Stimulated activated CD8-positive, alpha-beta memory T cell treated with anti-CD3 and anti-CD28 coated beads, Interleukin-7, amount 100 ng/mL, for 24 hours (primary cell): Measurements from ENCODE around the gene ZBTB44.
"Not testable (repeated sequence)": the region's sequence is repeated elsewhere in the genome, so short reads cannot be mapped to it uniquely, and the experiment has no call there.

ENCODE experiments used
- DNase-seq: peaks from one replicate; pipeline ENCODE4 v3.0.0-alpha.2; 2020; ENCODE audit warnings: low read depth

The ZBTB44 gene

DNA sequence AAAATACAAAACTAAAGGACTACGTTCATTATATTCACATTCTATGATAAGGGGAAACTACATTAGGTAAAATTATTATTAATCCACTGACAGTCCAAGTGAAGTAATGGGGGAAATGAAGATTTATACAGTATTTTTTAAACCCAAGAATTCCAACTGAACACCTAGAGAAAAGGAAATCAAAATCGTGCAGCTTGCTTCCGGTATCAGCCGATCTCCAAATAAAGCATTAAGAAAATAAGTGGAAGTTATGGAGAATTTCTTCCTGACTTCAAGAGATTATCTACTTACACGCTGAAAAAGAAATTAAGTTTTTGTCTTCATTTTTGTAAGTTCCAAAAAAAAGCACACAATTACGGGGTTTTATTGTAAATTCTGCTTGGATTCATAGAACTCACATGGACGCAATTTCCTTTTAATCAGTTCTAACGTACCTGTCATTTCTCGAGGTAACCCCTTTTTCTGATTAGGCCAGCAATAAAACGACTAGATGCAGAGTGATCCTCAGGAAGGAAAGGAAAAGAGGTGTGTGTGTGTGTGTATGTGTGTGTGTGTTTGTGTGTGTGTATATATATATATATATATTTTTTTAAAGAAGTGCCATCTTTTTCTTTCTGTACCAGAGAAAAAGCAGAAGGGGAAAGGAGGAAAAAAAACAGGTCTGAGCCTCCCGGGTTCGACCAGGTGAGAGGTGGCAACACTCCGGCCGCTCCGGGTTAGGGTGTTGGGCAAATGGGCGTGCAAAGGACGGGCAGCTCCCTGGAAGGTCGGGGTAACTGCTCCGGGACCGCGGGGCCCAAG is 1.1 kb downstream of the ZBTB44 start:
- DNase-seq = no peak

DNA sequence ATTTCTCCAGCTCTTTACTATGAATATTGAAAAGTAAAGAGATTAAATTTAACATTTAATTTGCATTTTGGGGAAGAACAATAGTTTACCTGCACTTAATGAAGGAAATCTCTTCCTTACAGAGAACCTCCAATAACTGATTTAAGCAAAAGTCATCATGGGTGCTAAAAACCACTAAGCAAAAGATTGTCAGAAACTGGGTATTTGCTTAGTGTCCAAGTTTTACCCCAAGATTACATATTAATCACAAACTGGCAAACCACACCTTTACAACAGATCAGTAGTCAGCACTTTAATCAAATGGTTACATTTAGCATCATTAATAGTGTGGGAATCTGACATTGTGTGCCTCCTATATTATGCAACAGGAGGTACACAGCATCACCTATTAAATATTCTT is 2.7 kb downstream of the ZBTB44 start:
- DNase-seq = no peak

DNA sequence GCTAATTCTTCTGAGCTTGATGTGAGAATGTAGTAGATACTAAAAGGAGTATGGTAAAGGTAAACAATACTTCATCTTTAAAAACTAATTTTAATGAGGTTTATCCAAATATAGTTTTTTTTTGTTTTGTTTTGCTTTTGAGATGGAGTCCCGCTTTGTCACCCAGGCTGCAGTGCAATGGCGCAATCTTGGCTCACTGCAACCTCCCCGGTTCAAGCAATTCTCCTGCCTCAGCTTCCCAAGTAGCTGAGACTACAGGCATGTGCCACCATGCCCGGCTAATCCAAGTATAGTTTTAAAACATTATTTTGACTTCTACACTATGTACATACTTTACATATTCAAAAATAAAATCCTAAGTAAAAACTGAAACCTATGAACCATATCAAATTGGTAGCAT is 4.1 kb downstream of the ZBTB44 start:
- no peak for DNase-seq

DNA sequence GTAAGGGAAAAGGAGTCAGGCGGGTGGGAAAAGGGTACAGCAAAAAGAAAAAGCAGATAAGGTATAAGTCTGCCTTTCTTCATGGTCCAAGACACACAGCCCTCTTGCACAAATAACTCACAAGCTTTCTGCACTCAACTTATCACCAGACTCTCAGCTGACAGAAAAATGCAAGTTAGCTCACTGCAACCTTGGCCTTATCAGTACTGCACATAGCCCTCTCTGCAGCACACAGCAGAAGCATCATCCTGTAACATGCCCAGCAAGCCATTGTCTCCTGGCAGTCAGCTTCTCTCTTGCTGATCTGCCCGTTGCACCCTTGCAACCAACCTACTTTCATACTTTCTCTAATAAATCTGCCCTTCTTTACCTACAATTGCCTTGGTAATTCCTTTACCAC is 5.8 kb downstream of the ZBTB44 start:
- DNase-seq = no peak

DNA sequence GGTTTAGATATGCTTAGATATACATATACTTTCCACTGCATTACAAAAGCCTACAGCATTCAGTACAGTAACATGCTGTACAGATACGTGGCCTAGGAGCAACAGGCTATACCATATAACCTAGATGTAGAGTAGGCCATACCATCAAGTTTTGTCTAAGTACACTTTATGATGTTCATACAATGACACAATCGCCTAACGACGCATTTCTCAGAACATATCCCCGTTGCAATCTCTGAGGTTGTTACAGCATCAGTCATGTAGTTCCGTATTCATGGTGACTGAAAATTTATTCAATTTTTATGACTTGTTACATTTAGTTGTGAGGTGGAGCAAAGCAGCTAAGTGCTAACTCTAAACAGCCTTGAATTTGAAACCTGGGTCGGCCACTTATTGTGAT is 6.7 kb downstream of the ZBTB44 start:
- DNase-seq = no peak

DNA sequence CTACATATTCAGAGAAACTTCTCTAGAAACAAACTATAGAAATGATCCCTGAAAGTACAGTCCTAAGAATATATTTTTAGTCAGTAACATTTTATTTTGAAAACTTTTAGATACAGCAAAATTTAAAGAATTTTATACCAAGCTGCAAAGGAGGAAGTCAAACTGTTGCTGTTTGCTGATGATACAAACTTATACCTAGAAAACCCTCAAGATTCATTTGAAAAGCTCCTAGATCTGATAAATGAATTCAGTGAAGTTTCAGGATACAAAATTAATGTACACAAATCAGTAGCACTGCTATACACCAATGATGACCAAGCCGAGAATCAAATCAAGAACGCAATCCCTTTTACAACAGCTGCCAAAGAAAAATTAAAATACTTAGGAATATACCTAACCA is 10.1 kb downstream of the ZBTB44 start:
- DNase-seq = no peak

DNA sequence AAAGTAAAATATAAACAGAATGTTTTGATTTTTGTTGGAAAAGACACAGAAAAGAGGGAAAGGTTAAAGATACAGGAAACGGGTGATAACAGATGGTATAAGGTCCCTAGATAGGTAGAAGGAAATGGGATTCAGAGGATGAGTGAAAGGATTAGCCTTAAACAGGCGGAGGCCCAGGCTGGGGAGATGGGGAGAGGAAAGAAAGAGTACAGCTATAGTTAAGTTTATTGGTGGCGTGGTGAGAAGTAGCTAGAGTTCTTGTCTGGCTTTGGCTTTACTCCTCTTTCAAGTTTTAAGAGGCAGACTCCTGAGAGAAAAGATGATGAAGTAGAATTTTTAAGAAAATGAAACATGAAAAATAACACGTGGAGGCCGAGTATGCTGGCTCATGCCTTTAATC is 13.7 kb downstream of the ZBTB44 start:
- no peak for DNase-seq

DNA sequence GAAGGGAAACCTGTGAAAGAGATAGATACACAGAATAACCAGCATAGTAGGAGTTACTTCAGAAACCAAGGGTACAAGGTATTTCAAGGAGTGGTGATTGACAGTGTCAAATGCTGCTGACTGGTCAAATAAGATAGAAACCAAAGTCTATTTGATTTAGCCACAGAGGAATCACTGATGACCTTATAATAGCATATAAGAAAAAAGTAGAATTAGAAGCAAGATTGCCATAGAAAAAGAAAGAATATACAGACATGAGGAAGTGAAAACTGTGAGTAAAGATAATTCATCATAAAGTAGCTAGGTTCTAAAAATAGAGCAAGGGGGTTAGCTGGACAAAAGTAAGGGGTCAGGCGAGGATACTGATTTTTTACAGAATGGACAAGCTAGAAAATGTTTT is 14.2 kb downstream of the ZBTB44 start:
- DNase-seq = no peak

DNA sequence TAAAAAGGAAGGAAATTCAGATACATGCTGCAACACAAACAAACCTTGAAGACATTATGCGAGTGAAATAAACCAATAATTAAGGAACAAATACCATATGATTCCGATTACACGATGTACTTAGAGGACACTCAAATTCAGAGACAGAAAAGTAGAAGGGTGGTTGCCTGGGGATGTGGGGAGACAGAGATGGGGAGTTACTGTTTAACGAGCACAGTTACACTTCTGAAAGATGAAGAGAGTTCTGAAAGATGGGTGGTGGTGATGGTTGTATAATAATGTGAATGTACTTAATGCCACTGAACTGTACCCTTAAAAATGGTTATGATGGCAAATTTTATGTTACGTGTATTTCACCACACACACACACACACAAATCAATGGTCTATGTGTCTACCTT is 14.7 kb downstream of the ZBTB44 start:
- DNase-seq = no peak

DNA sequence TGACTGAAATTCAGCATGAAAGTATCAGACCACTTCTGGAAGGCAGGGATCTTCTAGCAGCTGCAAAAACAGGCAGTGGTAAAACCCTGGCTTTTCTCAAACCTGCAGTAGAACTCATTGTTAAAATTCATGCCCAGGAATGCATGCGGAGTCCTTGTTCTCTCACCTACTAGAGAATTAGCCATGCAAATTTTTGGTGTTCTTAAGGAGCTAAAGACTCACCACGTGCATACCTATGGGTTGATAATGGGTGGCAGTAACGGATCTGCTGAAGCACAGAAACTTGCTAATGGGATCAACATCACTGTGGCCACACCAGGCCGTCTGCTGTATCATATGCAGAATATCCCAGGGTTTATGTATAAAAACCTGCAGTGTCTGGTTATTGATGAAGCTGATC is 19.1 kb downstream of the ZBTB44 start:
- DNase-seq = no peak

DNA sequence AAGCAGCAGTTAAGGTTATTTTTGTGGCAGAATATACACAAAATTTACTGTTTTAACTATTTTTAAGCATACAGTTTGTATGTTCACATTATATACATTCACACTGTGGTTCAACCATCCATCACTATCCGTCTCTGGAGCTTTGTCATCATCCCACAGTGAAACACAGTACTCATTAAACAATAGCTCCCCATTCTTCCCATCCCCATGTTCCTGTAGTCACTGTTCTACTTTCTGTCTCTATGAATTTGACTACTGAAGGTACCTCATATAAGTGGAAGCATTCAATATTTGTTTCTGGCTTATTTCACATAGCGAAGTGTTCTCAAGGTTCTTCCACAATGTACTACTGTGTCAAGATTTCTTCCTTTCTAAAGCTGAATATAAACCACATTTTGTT is 32.6 kb downstream of the ZBTB44 start:
- no peak for DNase-seq

DNA sequence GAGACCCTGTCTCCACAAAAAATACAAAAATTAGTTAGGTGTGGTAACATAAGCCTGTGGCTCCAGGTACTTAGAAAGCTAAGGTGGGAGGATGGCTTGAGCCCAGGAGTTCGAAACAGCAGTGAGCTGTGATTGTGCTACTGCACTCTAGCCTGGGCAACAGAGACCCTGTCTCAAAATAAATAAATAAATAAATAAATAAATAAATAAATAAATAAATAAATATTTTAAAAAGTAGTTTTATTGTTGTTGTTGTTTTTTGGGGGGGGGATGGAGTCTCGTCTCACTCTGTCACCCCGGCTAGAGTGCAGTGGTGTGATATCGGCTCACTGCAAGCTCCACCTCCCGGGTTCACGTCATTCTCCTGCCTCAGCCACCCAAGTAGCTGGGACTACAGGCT is 33.4 kb downstream of the ZBTB44 start:
- not testable (repeated sequence) for DNase-seq

DNA sequence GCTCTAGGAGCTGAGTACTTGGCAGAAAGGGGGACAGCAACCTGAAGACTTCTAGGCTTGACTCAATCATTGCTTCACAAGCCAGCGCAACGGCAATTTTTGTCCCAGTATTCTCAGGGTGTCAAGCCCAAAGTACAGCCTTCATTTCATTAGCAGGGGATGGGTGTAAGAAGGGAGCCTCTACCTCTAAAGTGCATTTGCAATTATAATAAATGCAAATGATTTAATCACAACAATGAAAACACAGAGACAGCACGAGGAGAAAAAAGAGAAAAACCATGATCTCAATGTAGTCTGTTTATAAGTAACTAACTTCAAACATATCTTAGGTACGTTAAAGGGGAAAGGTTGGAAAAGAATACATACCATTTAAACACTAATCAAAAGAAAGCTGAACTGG is 34.7 kb downstream of the ZBTB44 start:
- no peak for DNase-seq

DNA sequence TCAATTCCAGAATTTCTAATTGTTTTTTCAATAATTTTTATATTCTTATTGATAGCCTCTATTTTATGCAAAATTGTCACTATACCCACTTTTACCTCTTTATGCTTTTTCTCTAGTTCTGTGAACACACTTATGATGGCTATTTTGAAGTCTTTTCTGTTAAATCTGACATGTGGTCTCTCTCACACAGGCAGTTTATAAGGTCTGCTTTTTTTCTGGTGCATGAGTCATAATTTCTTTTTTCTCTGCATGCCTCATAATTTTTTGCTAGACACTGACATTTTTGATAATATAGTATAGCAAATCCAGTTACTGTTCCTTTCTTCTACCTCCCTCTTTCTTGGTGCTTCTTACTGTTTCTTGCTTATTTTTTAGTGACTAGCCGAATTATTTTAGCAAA is 36.0 kb downstream of the ZBTB44 start:
- DNase-seq = no peak

DNA sequence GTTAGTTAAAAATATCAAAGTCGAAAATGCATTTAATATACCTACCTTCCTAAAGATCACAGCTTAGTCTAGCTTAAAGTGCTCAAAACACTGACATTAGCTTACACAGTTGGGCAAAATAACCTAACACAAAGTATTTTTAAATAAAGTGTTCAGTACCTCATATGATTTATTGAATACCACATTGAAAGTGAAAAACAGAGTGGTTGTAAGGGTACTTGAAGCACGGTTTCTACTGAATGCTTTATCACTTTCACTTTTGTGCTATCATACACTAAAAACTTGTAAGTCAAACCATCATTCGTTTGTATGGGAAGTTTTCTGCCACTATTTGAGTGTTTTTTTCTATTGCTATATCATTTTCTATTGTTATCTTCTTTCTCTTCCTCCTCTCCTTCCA is 36.6 kb downstream of the ZBTB44 start:
- DNase-seq = no peak

DNA sequence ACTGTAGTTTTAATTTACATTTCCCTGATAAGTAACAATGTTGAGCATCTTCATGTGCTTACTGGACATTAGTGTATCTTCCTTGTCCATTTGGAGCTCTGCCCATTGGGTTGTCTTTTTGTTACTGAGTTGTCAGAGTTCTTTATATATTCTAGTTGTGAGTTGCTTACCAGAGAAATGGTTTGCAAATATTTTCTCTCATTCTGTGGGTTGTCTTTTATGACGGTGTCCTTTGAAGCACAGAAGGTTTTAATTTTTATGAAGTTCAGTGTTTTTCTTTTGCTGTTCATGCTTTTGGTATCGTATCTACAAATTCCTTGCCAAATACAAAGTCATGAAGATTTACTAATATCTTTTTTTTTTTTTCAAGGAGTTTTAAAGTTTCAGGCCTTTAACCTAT is 42.4 kb downstream of the ZBTB44 start:
- DNase-seq = no peak

DNA sequence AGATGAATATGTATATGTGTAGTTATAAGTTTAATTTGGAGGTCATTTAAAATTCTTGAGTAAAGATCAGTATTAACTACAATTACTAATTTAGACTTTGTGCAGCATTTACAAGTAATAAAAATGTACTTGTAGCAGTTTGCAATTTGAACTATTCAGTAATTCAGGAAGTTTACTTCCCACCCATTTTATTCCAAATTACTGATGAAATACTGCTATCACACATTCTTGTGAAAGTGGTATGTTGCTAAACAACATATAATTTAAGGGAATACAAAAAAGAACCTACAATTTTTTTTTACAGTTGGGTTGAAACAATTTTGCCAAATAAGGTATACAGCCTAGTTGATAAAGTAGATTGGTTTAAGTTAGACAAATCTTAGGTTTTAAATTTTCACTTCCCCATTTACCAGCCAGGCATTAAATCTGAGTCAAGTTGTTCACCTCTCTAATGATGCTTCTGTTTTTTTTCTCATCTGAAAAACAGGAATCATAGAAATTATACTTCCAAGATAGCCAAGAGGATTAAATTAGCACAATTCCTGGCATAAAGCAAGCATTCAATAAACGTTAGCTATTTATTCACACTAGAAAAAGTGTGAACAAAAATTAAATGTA is 45.3 kb downstream of the ZBTB44 start:
- no peak for DNase-seq

DNA sequence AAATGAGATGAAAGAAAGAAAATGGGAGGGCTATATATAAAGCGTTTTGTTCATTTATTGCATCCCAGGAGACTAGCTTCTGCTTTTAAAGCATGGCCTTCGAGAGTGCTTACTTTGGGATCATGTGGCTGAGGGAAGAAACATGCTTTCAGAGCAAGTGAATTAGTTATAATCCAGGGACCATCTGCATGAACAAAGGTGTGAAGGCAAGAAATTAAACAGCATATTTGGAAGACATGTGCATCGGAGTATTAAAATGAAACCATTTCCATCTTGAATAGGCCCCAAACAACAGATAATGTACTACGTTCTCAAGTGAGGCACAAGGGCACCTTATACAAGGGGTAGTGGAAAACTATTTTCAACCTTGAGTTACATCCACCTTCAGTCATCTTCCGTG is 51.4 kb downstream of the ZBTB44 start:
- DNase-seq = no peak

DNA sequence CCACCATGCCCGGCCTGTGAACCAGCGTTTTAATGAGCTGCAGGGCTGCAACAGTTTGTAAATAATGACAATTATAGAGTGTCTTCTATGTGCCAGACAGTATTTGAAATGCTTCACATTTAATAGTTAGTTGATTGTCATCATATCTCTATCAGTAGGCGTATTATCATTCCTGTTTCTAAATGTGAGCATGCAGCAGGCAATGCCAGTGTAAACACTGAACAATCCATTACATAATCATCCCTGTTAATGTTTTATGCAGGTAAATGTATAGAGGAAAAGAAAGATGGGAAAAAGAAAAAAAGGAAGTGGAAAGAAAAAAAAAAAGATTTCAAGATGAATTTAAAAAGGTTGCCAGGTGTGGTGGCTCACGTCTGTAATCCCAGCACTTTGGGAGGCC is 52.3 kb downstream of the ZBTB44 start:
- no peak for DNase-seq

DNA sequence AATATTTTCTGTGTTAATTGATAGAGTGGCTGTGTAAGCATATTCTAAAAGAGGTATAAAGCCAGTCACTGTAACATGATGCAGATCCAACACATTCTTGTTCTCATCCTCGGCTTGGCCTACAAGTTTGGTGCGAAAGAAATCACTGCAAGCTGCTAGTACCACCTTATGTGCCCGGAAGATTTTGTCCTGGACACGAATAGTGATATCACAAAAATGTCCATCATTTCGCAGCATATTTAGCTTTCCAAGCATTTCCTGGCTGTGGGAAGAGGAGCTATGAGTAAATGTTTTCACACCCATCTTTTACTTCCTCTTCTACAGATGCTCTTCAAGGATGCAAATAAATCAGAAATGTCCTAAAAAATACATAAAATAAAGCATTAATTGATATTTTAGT is 53.1 kb downstream of the ZBTB44 start:
- no peak for DNase-seq

DNA sequence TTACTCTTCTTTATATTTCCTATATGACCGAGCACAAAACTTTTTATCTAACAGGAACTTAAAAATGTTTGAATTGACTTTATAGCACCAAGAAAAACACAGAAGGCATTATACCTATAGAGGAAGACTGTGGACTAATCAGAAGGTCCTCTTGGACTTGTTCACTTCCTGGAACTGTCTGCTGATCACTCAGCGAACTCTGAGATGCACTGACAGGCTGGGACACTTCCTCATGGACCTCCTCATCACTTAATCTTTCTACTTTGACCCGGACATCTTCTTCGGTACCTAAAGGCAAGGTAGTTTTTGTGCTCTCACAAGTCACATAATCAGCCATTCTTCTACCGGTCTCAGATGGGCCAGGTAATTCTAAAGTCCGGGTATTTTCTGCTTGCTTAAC is 54.0 kb downstream of the ZBTB44 start:
- no peak for DNase-seq

DNA sequence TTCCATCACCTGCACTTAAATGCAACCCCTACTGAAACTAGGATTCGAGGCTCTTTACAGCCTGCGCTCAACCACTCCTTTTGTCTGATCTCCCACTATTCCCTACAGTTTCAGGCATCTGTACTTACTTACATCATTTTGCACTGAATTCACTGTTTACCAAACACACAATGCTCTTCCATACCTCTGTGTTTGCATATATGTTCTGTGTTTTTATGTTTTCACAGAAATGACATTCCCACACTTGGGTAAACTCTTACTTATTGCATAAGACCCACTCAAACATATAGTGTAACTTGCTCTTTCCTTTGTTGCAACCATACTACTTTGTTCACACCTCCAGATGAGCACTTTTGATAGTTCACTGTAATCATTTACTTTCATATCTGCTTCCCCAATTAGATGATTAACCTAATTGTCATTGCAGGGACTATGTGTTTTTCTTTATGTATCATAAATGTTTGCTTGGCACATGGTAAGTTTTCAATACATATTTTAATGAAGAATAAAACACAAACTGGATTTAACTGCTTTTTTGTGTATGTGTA is 54.6 kb downstream of the ZBTB44 start:
- no peak for DNase-seq

DNA sequence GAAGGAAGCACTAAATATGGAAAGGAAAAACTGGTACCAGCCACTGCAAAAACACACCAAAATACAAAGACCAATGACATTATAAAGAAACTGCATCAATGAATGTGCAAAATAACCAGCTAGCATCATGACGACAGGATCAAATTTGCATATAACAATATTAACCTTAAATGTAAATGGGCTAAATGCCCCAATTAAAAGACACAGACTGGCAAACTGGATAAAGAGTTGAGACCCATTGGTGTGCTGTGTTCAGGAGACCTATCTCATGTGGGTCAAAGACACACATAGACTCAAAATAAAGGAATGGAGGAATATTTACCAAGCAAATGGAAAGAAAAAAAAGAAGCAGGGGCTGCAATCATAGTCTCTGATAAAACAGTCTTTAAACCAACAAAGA is 63.0 kb downstream of the ZBTB44 start:
- not testable (repeated sequence) for DNase-seq

DNA sequence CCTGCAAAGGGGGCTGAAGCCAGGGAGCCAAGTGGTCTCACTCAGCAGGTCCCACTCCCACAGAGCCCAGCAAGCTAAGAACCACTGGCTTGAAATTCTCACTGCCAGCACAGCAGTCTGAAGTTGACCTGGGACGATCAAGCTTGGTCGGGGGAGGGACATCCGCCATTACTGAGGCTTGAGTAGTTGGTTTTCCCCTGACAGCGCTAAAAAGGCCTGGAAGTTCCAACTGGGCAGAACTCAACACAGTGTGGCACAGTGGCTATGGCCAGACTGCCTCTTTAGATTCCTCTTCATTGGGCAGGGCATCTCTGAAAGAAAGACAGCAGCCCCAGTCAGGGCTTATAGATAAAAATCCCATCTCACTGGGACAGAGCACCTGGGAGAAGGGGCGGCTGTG is 64.8 kb downstream of the ZBTB44 start:
- not testable (repeated sequence) for DNase-seq
